ENCODE measurements around the gene ANKRD44.
"Not testable (repeated sequence)": the region's sequence is repeated elsewhere in the genome, so short reads cannot be mapped to it uniquely, and the experiment has no call there.

The ANKRD44 gene

DNA sequence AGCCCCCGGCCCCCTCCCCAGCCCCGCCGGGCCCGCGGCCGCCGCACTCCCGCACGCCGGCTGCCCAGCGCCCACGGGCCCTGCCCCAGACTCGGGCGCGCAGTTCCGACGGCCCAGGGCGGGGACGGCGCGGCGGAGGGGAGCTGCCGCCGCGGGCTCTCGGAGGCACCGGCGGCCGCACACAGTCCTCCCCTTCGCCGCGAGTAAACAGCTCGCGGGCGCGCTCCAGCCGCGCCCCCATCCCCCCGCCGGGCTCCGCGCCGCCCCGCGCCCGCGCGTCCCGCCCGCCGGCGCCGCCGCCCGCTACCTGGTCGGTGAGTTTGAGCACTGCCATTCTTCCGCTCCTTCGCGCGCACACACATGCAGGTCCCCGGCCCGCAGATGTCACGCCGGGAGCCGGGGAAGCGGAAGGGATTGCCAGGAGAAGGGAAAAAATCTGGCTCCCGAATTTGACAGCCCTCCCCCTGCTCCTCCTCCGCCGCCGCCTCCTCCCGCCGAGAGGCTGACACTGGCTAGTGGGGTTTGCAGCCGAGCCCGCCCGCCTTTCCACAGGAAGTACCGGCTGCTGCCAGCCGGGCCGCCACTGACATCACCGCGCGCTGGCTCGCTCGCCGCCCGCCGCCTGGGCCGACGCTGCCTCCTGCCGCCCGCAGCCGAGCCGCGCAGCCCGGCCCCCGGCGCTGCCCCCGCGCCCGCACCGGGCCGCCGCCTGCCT lies at the start of gene ANKRD44:
Gene ANKRD44 (minus strand): TSS at position 510 of the 715 bp plus-strand sequence. CDS start 176 bp downstream, at position 334.
- FAIRE-seq, result no peak

DNA sequence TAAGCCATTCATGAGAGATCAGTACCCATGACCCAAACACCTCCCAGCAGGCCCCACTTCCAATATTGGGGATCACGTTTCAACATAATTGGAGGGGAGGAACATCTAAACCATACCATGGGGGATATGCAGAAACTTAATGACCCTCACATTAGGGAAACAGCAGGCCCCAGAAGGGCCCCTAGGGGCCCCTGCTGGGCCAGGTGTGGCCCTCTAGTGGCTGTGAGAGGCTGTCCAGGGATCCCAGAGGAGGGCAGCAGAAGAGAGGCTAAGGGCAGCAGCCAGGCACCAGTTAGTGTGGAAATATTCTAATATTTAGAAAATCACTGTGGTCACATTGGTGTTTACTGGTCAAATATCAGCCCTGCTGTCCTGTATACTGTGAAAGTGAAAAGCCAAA lies 49.3 kb upstream of the ANKRD44 start:
- FAIRE-seq, result no peak

DNA sequence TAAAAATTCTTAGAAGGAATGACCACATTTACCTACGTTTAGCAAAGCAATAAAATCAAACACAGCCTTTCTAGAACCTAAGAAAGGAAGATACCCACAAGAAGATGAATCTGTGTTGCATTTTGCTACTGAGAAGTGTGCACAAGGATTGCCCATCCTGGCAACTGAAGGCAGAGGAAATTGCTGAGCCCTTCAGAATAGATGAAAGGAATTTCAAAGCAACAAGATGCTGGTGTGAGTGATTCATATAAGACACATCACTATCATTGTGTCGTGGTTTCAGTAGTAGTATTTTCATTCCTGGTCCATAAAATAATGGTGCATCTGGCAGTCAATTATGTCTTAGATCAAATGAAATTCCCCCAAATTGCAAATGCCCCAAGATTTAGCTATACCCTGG lies 48.4 kb upstream of the ANKRD44 start:
- FAIRE-seq, result no peak

DNA sequence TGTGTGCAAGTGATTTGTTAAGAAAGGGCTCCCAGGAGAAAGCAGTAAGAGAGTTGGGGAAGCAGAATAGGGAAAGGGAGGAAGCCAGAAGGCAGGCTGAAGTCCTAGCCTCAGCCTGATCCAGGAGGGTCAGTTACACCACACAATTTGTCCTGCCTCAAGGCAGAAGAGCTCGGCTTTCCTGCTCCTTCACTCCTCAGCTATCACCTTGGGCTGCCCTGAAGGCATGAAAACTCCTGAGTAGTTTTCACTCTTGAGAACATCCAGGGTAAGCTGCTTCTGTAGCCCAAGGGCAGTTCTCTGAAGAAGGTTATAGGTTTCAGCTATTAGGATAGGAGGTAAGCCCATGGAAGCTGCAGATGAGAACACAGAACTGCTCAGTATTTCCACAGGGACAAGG lies 47.4 kb upstream of the ANKRD44 start:
- no peak for FAIRE-seq

DNA sequence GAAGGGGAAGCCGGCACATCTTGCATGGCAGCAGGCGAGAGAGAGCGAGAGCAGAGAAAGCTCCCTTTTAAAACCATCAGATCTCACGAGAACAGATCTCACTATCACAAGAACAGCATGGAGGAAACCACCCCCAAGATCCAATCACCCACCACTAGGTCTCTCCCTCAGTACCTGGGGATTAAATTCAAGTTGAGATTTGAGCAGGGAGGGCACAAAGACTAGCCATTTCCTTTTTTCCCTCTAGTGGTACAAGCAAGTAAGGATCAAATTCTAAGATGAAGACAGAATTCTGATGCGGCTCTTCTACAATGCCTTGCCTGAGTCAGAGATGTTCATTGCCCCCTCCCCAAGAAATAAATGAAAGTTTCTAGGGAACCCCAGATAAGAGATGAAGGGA lies 45.6 kb upstream of the ANKRD44 start:
- FAIRE-seq, result no peak

DNA sequence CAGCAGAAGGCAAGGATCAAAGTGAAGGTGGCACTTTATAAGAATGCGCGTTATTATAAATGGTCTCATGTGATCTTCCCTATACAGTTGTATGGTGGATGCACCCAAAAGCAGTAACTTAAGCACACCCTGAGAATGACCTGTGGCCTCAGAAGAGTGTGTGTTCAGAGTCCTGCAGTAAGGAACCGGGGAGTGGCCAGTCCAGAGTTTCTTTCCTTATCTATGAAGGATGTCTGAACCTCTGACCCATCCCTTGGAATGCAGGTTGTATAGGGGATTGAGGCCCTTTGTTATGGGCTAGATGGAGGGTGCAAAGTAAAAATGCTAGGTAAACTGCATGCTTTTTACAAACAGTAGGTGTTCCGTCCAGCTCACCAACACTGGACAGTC lies 43.6 kb upstream of the ANKRD44 start:
- no peak for FAIRE-seq

DNA sequence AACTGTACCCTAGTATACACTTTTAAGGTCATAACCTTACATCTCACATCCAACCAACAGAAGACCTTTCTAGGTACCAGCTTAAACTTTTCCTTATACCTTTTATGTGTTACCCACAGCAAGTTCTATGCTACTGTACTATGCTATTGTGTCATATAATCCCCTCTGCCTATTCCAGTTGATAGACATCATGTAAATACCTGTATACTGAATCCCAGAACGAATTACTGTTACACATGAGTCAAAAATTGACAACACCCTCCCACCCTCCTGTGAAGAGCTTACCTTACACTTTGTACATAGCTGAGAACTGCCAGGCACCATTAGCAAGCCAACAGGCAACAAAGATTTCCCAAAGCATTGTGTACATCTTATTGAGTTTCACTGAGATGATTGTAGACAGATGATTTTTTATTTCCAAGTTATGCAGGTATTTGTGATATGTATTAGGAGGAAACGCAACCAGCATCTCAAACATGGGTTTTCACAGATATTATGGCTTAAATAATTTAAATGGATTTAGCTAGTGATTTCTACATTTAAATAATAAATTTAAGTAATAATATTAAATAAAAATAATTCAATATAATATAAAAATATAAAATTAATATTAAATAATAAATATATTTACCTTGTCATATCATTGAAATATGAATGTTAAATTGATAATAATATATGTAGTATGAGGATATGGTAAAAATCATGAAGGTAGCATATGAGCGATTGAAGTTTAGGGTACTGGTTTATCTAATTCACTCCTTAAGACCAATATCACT lies 43.0 kb upstream of the ANKRD44 start:
- FAIRE-seq, result peak; percentile 74

DNA sequence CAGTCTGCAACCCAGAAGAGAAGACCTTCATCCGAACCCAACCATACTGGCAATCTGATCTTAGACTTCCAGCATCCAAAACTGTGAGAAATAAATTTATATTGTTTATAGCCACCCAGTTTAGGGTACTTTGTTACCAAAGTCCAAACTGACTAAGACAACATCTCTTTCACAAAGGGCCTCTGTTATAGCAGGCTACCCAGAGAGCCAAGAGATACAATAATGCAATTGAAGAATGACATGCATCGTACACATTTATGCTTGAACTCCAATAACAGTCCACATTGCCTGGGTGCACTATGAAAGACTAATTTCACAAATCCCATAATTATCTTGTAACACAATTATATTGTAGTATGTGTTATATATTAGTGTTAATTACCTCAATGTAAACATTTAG lies 39.1 kb upstream of the ANKRD44 start:
- no peak for FAIRE-seq

DNA sequence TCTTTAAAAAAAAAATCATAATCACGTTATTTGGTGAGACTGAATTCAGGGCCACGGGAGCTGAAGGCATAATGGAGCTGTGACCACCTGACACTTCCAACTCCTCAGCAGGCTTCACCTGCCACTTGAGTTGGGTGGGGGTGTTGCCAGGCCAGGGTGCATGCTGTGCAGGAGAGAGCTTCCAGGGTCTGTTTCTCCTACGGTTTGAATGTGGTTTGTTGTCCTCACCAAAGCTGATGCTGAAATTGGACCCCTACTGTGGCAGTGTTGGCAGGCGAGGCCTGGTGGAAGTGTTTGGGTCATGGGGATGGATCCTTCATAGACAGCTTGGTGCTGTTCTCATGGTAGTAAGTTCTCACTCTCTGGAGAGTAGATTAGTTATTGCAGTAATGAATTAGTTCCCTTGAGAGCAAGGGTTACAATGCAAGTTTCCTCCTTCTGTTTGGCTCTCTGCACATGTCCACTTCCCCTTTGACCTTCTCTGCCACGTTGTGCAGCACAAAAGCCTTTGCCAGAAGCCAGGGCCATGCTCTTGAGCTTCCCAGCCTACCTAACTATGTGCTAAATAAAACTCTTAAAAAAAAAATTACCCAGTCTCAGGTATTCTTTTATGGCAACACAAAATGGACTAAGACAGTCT lies 38.3 kb upstream of the ANKRD44 start:
- no peak for FAIRE-seq

DNA sequence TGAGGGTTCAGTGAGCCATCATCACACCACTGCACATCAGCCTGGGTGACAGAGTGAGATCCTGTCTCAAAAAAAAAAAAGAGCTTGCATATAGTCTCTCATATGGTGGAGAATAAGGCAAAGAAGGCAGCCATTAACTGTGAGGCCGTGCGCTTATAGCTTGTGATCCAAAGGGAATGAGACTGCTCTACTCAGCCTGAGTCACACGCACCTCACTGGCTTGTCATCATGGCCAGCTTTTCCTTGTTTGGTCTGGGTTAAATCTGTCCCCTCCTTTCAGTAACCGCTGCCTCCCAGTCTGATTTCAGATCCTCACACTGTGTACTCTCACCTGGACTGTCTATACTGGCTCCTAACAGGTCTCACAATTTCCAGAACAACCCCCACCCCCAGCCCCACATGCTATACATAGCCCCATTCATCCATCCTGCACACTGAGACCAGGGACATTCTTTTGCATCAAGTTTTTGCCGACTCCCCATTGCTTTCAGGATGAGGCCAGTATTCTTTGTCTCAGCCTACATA lies 35.3 kb upstream of the ANKRD44 start:
- no peak for FAIRE-seq

DNA sequence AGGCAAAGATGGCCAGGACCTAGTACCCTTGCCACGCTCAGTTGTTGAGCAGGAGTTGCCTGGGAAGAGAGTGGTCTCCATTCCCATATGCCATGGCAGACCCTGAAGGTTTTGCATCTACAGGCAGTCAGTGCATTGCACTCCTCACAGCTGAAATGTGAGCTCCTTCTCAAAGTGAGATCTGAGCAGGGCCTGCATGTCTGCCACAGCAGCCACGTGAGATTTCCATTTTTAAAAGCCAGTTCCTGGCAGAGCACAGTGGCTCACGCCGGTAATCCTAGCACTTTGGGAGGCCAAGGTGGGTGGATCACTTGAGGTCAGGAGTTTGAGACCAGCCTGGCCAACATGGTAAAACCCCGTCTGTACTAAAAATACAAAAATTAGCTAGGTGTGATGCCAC lies 33.4 kb upstream of the ANKRD44 start:
- not testable (repeated sequence) for FAIRE-seq

DNA sequence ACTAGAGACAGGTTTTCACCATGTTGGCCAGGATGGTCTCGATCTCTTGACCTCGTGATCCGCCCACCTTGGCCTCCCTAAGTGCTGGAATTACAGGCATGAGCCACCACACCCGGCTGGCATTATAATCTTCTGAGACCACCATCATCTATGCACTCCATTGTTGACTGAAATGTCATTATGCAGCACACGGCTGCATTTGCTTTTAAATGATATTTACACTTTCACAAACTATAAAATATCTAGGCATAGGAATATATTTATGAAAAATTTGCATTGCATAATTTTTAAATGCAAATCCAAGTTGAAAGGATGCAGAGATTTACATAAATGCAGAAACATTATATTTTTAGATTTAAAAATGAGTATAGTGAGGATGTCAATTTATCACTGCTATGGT lies 30.0 kb upstream of the ANKRD44 start:
- FAIRE-seq, result no peak

DNA sequence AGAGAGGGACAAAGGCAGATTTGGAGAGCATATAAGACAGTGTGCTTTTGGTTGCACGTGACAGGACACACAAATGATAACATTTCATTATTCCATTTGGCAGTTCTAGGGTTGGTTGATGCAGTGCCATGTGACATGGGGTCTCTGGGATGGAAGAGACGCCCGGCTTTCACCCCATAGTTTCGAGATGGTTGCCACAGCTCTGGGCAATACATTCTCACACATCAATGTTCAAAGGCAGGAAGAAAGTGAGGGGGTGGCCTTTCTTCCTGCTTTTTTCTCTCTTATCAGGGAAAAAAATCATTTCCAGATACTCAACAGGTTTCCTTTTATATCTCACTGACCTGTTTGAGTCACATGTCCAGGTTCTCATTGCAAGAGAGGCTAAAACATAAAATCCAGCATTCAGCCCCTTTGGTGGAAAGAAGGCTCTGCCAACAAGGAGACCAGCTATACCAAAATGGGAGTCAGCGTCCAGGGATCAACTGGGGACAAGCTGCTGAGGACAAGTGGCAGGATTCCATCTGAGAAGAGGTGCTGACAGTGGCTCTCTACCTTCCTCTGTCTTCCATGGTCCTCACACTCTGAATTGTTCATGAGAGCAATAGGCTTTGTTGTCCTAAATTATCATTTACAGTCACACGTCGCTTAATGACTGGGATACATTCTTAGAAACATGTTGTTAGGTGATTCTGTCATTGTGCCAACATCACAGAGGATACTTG lies 29.1 kb upstream of the ANKRD44 start:
- FAIRE-seq, result no peak

DNA sequence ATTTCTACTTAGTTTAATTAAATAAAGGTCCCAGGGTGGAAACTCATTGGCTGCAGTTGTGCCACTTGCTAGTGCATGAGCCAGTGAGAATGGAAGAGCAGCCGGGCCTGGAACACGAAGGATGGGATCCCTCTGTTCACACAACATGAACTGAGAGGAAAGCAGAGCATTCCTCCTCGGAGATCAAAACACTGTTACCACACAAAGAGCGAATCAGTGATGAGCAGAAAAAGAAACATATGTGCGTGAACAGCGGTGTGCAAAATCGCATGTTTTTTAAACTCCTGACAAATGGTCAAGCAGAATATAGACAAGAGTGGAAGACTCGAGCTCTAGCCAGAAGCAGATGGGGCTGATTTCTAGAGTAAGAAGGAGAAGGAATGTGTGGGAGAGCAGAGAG lies 28.4 kb upstream of the ANKRD44 start:
- FAIRE-seq, result no peak

DNA sequence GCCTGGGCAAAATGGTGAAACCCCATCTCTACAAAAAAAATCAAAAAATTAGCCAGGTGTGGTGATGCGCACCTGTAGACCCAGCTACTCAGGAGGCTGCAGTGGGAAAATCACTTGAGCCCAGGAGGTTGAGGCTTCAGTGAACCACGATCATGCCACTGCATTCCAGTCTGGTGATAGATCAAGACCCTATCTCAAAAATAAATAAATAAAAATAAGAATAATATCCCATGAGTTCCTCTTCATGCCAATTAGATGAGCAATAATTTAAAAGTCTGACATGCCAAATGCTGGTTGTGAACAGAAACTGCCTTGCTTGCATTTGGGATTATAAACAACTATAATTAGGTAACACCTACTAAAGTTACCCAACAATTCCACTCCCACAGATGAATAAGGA lies 22.1 kb upstream of the ANKRD44 start:
- FAIRE-seq, result no peak

DNA sequence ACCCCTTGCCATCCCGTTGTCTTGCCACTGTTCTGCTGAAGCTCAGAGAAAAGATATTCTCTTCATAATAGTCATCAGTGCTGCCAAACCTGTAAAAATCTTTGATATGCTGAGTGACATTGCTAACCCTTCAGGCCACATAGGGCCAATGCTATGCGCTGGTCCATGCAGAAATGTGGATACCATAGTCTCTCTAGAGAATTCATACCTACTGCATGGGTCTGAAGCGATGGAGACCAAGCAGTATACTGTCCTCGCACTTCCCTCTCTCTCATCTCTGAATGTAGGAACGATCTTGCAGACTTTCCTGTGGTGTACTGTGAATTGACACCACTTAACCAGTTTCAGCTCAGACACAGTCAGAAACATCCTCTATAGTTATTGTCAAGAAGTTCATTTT lies 17.9 kb upstream of the ANKRD44 start:
- no peak for FAIRE-seq

DNA sequence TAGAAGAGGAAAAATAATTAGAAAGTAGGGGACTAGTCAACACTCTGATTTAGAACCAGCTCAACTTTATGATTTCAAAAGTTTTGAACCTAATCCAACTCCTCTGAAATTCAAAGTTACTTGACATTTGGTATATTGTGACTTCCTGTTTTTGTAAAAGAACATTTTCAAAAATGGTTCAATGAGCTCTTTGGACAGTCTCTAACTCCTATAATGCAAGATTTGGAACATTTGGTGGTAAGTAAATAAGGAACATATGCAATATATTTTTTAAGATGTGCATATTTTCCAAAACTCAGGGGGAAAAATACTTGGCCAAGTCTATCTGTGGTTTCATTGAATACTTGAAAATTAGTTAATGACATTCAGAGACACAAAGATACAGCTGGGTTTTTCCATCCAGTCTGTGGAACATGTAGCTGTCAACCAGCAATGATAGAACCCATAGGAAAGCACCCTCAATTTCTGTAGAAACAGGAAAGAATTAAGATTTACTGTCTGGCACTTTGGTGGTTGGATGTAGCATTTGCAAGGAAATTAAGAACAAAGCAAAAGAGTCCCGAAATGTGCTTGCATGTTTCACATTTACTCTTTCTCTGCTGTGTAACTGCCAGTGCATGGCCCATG lies 17.0 kb upstream of the ANKRD44 start:
- FAIRE-seq, result no peak

DNA sequence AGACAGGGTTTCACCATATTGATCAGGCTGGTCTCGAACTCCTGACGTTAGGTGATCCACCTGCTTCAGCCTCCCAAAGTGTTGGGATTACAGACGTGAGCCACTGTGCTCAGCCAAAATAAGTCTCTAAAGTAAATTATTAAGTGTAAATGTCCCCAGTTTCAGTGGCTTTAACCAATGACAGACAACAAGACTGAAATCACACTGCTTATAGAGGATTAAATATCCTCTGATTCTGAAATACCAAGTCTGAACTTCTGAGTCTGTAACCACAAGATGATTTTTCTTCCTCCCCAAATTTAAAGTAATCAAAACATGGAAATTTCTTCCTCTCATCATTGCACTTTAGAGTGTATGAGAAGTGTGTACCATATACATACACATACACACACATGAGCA lies 16.5 kb upstream of the ANKRD44 start:
- FAIRE-seq, result no peak

DNA sequence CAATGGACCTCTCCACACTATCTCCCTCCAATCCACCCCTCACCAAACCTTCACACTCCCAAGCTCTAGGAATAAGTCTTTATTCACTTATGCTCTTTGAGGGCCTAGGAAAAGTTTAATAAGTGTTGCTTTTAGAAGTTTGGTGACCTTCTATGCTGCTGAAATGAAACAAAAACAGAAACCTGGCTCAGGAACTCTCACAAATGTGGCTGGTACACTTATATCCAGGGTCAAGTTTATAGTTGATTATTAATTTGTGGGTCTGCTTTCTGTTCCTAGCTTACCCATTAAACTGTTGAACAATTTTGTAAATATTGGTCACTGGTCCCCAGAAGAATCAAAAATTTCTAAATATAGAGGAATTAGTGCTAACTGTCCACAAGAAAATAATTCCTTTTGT lies 14.2 kb upstream of the ANKRD44 start:
- FAIRE-seq, result no peak

DNA sequence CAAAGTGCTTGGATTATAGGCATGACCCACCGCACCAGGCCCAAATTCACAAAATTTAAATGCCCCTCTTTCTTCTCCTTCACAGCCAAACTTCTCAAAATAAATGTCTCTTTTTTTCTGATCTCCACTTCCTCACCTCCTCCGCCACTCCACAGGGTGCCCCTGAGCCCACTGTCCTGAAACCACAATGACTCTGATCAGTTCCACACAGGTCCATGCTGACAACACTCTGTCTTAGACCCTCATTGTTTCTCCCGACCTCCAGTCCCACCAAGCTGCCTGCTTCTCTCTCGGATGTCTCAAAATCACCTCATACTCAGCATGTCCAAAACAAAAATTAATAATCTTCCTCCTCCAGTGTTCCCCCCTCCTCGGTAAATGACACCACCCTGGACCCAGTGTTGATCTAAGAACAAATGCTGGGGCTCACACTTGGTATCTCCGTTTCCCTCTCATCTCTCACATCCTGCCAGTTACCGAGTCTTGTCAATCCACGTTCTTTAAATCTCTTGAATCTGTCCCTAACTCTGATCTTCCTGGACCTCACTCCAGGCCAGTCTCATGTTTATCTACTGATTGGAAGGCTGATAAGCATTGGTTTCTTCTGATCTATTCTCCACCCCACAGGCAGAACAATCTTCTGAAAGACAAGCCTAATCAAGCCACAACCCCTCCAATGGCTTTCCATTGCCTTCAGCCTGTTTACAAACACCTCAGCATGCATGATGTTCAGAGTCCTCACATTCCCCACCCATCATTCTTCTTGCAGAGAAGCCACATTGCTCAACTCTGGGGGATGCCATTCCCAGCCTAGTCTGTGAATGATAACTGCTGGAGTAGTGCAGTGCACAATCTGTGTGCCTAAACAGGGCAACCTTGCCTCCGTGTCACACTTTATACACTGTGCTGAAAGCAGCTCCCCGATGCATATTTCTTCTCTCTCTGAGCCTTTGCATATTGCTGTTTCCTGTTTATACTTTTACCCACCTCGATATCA lies 12.4 kb upstream of the ANKRD44 start:
- no peak for FAIRE-seq

DNA sequence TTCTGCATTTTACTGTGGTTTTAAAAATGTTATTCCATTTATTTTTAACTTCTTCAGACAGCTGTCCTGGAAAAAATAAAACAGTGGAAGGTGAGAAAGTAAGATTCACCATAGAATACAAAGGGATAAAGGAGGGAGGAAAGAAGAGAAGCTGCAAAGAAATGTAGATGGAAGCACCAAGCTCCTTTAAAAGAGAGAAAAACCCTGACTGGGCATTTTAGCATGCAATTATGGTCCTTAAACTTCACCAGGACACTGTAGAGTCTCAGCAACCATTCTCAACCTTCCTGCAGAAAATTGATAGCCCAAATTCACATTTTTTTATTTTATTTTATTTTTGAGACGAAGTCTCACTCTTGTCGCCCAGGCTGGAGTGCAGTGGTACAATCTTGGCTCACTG lies 11.6 kb upstream of the ANKRD44 start:
- FAIRE-seq, result no peak
